ENCODE measurements around the gene EAF1. TPM values are rescaled to one million over a fixed set of nuclear protein-coding genes. Genes with fewer than 3 reads are reported as not detected.

Gene EAF1
- total RNA-seq, 4 donors from 2014 or later, result 18.5 to 33.4 (median 21.6) TPM

DNA sequence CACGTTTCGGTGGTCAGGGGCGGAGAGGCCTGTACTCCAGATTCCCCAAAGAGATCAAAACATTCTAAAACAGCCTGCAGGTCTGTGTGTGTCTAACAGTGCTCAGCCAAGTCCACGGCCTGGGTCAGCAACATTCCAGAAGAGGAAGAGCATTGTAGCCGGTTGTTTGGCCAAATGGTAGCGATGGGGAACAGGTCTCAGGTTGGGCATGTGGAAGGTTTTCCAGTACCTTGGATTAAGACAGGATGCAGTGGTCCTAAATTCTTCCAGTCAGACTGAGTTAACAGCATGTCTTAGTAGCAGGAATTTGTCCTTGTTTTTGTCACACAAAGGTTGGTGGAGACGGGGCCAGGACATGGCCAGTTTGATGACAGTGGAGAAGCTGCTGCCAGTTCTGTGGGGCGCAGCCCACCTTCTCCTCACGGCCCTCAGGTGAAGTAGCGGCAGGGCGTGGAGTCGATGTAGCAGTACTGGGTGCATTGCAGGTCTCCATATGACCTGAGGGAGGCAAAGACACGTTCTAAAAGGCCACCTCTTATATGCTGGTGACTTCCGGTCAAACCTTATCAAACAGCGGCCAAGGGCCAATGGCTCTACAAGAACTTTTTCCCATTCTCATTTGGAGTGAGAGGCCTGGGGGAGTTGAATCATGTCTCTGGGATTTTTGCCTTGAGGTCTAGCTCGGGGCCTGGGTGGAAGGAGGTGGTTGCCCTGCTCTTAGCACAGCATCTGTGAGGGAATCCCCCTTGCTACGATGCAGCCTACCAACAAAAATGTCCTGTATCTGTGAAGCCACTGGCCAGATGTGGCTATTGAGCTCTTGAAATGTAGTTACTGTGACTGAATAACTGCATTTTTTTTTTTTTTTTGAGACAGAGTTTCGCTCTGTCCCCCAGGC, 24.1 kb downstream of the EAF1 start:
- TF ChIP-seq, protein P1, sequence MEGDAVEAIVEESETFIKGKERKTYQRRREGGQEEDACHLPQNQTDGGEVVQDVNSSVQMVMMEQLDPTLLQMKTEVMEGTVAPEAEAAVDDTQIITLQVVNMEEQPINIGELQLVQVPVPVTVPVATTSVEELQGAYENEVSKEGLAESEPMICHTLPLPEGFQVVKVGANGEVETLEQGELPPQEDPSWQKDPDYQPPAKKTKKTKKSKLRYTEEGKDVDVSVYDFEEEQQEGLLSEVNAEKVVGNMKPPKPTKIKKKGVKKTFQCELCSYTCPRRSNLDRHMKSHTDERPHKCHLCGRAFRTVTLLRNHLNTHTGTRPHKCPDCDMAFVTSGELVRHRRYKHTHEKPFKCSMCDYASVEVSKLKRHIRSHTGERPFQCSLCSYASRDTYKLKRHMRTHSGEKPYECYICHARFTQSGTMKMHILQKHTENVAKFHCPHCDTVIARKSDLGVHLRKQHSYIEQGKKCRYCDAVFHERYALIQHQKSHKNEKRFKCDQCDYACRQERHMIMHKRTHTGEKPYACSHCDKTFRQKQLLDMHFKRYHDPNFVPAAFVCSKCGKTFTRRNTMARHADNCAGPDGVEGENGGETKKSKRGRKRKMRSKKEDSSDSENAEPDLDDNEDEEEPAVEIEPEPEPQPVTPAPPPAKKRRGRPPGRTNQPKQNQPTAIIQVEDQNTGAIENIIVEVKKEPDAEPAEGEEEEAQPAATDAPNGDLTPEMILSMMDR (IDR thresholded peaks at IDR 0.05; ENCODE audit: low read depth), result no peak

GRCh38 chr3:15452156-15452555, 24.8 kb downstream of the EAF1 start:
- TF ChIP-seq, protein P1 (IDR thresholded peaks at IDR 0.05; ENCODE audit: low read depth), result no peak

GRCh38 chr3:15452961-15453360, 25.6 kb downstream of the EAF1 start:
- TF ChIP-seq, protein P1 (IDR thresholded peaks at IDR 0.05; ENCODE audit: low read depth), result no peak

- TF ChIP-seq, protein P1 (IDR thresholded peaks at IDR 0.05; ENCODE audit: low read depth), result no peak
Observed at GRCh38 chr3:15453501-15453900, 26.1 kb downstream of the EAF1 start.

- TF ChIP-seq, protein P1 (IDR thresholded peaks at IDR 0.05; ENCODE audit: low read depth), result no peak
Observed at GRCh38 chr3:15453991-15454625, 26.7 kb downstream of the EAF1 start.

GRCh38 chr3:15454965-15455364, 27.6 kb downstream of the EAF1 start:
- TF ChIP-seq, protein P1 (IDR thresholded peaks at IDR 0.05; ENCODE audit: low read depth), result no peak

DNA sequence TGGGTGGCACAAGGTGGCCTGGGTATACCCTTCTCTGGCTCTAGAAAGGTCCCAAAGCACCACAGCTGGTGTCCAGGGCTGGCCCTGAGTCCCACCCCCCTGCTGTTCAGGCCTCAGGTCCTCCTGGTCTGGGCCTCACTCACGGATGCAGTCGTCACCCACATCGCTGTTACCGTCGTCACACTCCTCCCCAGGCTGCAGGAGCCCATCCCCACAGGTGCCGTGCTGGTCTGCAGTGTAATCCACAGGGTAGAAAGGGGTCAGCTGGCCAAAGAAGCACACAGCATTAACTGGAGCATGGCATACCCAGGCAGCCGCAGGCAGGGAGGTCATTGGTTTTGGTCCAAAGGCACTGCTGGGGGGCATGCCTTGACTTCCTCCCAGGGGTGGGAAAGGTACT, 28.4 kb downstream of the EAF1 start:
- TF ChIP-seq, protein P1 (IDR thresholded peaks at IDR 0.05; ENCODE audit: low read depth), result no peak

All from subcutaneous adipose tissue (tissue), 4 donors.